Heart right ventricle (tissue), 16 donors: ENCODE results near the gene KRTAP12-4. TPM values are rescaled to one million over a fixed set of nuclear protein-coding genes. Genes with fewer than 3 reads are reported as not detected.
"Not testable (repeated sequence)": the region's sequence is repeated elsewhere in the genome, so short reads cannot be mapped to it uniquely, and the experiment has no call there.

Source experiments
- ATAC-seq, 8 donors: fragments of 200-7000 bp; cut with Tn5 transposase; one replicate each; pipeline ENCODE4 v1.9.1; 2020; ENCODE audit warnings: mild to moderate bottlenecking in 8 of 8, moderate library complexity in 8 of 8, moderate number of reproducible peaks in 1 of 8
- DNase-seq, 2 donors: peaks; one replicate each; pipeline ENCODE4 v3.0.0-alpha.2; 2020
- H3K27ac ChIP-seq, 10 donors: fragments of 200-600 bp; sonication (generic) in 2 of 10; one replicate each; pipeline versions ENCODE4 v1.5.0 to v1.8.0; 2020 to 2022; ENCODE audit warnings: mild to moderate bottlenecking in 3 of 10
- H3K27me3 ChIP-seq, 7 donors: fragments of 200-600 bp; one replicate each; pipeline ENCODE4 v1.8.0; 2021 to 2022; ENCODE audit warnings: mild to moderate bottlenecking in 2 of 7
- H3K36me3 ChIP-seq, 9 donors: fragments of 200-600 bp; sonication (generic) in 1 of 9; one replicate each; pipeline versions ENCODE4 v1.5.0 to v1.8.0; 2020 to 2022; ENCODE audit warnings: mild to moderate bottlenecking in 2 of 9
- H3K4me1 ChIP-seq, 9 donors: fragments of 200-600 bp; sonication (generic) in 1 of 9; one replicate each; pipeline versions ENCODE4 v1.5.0 to v1.8.0; 2020 to 2022; ENCODE audit warnings: mild to moderate bottlenecking in 4 of 9
- H3K4me3 ChIP-seq, 10 donors: fragments of 200-600 bp; sonication (generic) in 2 of 10; one replicate each; pipeline versions ENCODE4 v1.5.0 to v1.8.0; 2020 to 2022; ENCODE audit warnings: mild to moderate bottlenecking in 7 of 10, moderate library complexity in 2 of 10
- H3K9me3 ChIP-seq, 11 donors: fragments of 200-600 bp in 10 of 11; sonication (generic) in 2 of 11; one replicate each; pipeline versions ENCODE4 v1.5.0 to v1.8.0; 2013 to 2022; ENCODE audit warnings: mild to moderate bottlenecking in 2 of 11, control low read depth in 1 of 11, moderate library complexity in 1 of 11
- WGBS, 2 donors: extraction: QIAGEN DNeasy Blood & Tissue Kit; methylation state at CpG; one replicate each; pipeline ENCODE4 v1.1.7; 2013; ENCODE audit warnings: inconsistent platforms in 1 of 2; 5-methylcytosine and 5-hydroxymethylcytosine counted together
- intact Hi-C, 10 donors: fragments of 100-400 bp; cut with DNase I; formaldehyde crosslinking; loops; one replicate each; pipeline versions ENCODE4 v1.11.1 to v1.14.2; 2022
- polyA plus RNA-seq, 2 donors: library from polyadenylated mRNA; stranded (reverse); fragments of 200-250 nt; gene quantifications; one replicate each; pipeline ENCODE4 v1.2.3, GENCODE V29; 2013
- total RNA-seq, 10 donors: library from RNA; stranded (reverse); fragmentation: NEBNext Ultra II Directional in 3 of 10; extraction: Animal tissue kit (Norgen Biotek cat#: 25700) in 3 of 10; gene quantifications; one replicate each; pipeline versions ENCODE4 v1.2.1 to v1.2.4, GENCODE V29; 2021 to 2023
- TF ChIP-seq, protein P1 (sequence below), 9 donors: fragments of 200-600 bp; sonication (generic) in 2 of 9; IDR thresholded peaks; one replicate each; pipeline versions ENCODE4 v1.5.0 to v1.8.0; 2021 to 2022; ENCODE audit warnings: antibody characterized with exemption in 9 of 9, mild to moderate bottlenecking in 5 of 9, moderate library complexity in 1 of 9
- donor health status: Arrhythmogenic right ventricular cardiomyopathy.
- donor health status: ischemic (EF 13 %, LVEDD 7.1; RV severe dilation, severe dysfunction).
- donor health status: healthy with polysubstance abuse.
- donor health status: DM: no; HTN: yes; CAD: no.
- donor health status: DM: no; HTN: no; CAD: no.
- donor health status: ischemic (EF 25% LVEDD 6.9; RV normal size, moderate dysfunction).
- donor health status: ischemic (EF 25% LVEDD 5.7; RV mildly dilated, moderate dysfunction).
- donor health status: healthy.
- donor health status: DM: yes; HTN: yes; CAD: no.
- donor health status: Ischemic cardiomyopathy.
- donor health status: ischemic (EF 35%, LVEDD 5.7; RV mildly dilated, moderate dysfunction).
- donor health status: nonischemic (EF 11% LVEDD 7.7; RV severe dilation, severe dysfunction).
- donor health status: DM: yes; HTN: yes; CAD: no.
- donor health status: PGD.
- donor health status: ischemic (EF 29% LVEDD 5.4; RV normal size, mild dysfunction).
- donor health status: nonischemic (EF 23%, LVEDD 6.1; RV moderate dilation, normal function).

KRTAP12-4 gene
- total and polyA plus RNA-seq, 12 donors: not detected

DNA sequence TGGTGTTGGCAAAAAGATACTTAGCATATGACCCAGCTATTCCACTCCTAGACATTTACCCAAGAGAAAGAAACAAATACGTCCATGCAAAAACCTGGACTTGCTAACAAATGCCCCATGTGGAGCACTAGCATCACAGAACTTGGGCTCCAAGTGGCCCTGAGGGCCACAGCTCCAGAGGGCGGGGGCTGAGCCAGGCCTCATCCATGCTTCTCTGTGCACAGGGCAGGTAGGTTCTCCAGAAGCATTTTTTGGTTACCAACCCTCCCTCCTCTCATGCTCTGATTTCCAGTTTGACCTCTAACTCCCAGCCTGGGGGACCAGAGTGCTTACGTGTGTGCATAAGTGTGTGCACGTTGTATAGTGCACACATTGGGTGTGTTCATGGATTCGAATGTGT is 10.2 kb upstream of the KRTAP12-4 start:
- peaks cover 0 to 6% (median 0%) of the 10 kb centered on the region in 7 donors for H3K27me3 ChIP-seq
- 85 to 88% methylated on average over 5 of the region's 5 CpGs for WGBS, 2 donors

DNA sequence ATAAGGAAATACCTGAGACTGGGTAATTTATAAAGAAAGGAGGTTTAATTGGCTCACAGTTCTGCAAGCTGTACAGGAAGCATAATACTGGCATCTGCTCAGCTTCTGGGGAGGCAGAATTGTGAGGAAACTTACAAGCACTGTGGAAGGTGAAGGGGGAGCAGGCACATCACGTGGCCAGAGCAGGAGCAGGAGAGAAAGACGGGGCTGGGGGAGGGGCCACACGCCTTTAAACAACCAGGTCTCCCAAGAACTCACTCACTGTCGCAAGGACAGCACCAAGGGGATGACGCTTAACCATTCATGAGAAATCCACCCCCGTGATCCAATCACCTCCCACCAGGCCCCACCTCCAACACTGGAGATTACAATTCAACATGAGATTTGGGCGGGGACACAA is 7.1 kb upstream of the KRTAP12-4 start:
- H3K9me3 ChIP-seq: peaks cover 0 to 19% (median 2%) of the 10 kb centered on the region in 11 donors
- DNase-seq, H3K4me1 ChIP-seq, H3K27ac ChIP-seq, ATAC-seq, H3K36me3 ChIP-seq, intact Hi-C loops, H3K4me3 ChIP-seq: not testable (repeated sequence)
- peaks cover 0 to 28% (median 0%) of the 10 kb centered on the region in 7 donors for H3K27me3 ChIP-seq
- WGBS, 2 donors: 26 to 51% methylated on average over 7 of the region's 7 CpGs

More for the DNA sequence above, 10.2 kb upstream of the KRTAP12-4 start:
- Histone ChIP-seq H3K4me3 (no peak overlapping the region), H3K36me3 (no peaks in the 10 kb centered on the region), H3K27ac (no peak overlapping the region), H3K9me3 (peaks cover 0 to 19% (median 0%) of the 10 kb centered on the region in 11 donors), H3K4me1 (no peaks in the 10 kb centered on the region)
- no peak for DNase-seq
- TF ChIP-seq, protein P1, sequence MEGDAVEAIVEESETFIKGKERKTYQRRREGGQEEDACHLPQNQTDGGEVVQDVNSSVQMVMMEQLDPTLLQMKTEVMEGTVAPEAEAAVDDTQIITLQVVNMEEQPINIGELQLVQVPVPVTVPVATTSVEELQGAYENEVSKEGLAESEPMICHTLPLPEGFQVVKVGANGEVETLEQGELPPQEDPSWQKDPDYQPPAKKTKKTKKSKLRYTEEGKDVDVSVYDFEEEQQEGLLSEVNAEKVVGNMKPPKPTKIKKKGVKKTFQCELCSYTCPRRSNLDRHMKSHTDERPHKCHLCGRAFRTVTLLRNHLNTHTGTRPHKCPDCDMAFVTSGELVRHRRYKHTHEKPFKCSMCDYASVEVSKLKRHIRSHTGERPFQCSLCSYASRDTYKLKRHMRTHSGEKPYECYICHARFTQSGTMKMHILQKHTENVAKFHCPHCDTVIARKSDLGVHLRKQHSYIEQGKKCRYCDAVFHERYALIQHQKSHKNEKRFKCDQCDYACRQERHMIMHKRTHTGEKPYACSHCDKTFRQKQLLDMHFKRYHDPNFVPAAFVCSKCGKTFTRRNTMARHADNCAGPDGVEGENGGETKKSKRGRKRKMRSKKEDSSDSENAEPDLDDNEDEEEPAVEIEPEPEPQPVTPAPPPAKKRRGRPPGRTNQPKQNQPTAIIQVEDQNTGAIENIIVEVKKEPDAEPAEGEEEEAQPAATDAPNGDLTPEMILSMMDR (IDR thresholded peaks at IDR 0.05): no peak
- no peak for ATAC-seq
- intact Hi-C loops: loop anchor here in 1 of 10 donors (2.0 kb wide), 1 partner anchor 20 kb away; no protein-coding TSS in a partner anchor

DNA sequence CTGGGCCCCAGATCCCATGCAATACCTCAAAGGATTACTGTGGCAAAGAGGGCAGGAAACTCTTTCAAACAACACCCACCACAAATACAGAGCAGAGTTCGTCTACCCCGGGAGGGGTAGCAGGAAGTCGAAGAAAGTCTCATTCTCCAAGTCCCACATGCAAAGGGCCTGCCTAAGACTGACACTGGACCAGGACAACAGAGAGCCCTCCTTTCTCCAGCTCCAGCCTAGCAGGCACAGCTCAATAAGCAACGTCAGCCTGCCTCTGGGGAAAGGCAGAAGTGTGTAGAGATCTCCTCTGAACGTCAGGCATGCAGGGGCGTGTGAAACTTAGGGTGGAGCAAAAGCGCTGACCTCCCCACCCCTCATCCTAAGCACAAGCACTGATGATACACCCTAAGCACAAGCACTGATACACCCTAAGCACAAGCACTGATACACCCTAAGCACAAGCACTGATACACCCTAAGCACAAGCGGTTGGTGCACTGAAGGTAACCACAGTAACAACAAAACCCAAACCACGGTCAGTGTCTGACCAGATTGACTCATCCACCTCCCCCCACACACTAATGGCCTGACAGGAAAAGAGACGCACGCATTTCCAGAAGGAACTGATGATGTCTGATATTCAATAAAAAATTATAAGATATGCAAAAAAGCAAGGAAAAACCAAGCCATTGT is 4.6 kb upstream of the KRTAP12-4 start:
- WGBS, 2 donors: 55 to 59% methylated on average over 11 of the region's 11 CpGs
- peak overlapping the region in 1 of 10 donors; percentile 76 for H3K27ac ChIP-seq
- TF ChIP-seq, protein P1 (IDR thresholded peaks at IDR 0.05): no peak
- ATAC-seq (no peak), DNase-seq (no peak)
- intact Hi-C loops: no loop called here
- H3K36me3 ChIP-seq: no peaks in the 10 kb centered on the region
- H3K4me1 ChIP-seq: no peaks in the 10 kb centered on the region
- peaks cover 0 to 28% (median 4%) of the 10 kb centered on the region in 11 donors for H3K9me3 ChIP-seq
- peaks cover 0 to 28% (median 0%) of the 10 kb centered on the region in 7 donors for H3K27me3 ChIP-seq
- no peak overlapping the region for H3K4me3 ChIP-seq

DNA sequence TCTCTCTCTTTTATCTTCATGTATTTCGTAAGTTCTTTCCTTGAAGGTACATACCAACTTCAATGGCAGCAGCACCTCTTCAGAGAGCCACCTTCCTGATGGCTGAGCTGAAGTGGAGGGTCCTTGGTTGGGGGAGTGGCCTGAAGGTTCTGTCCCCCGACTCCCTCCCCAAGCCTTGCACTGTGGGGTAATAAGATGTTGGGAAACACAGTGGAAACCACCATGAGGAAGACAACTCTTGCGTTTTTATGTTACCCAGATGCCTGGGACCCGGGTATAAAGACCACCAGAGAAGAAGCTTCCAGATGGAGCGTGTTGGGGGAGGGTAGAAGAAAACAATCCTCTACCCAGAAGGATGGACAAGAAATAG is 4.1 kb upstream of the KRTAP12-4 start:
- no peaks in the 10 kb centered on the region for H3K4me1 ChIP-seq
- peaks cover 0 to 23% (median 4%) of the 10 kb centered on the region in 11 donors for H3K9me3 ChIP-seq
- TF ChIP-seq, protein P1 (IDR thresholded peaks at IDR 0.05): no peak
- H3K27ac ChIP-seq: peak overlapping the region in 1 of 10 donors; percentile 76
- 83 to 84% methylated on average over 5 of the region's 5 CpGs for WGBS, 2 donors
- DNase-seq: no peak
- H3K4me3 ChIP-seq: no peak overlapping the region
- H3K36me3 ChIP-seq: no peaks in the 10 kb centered on the region
- peaks cover 0 to 32% (median 0%) of the 10 kb centered on the region in 7 donors for H3K27me3 ChIP-seq
- intact Hi-C loops: no loop called here
- no peak for ATAC-seq
